ENCODE measurements around the gene NFIB. TPM values are rescaled to one million over a fixed set of nuclear protein-coding genes. Genes with fewer than 3 reads are reported as not detected.

Gene NFIB
- total RNA-seq, 2 experiments from 2014 or later = 13.7 to 25.1 TPM

GRCh38 chr9:14272927-14273528 lies 40.9 kb downstream of the NFIB start:
- no peak overlapping the region for H2AFZ ChIP-seq (ENCODE audit: low read length)
- 0 out of 2 replicates have a peak, but pooled peaks cover 6% of the 10 kb centered on the region for H4K20me1 ChIP-seq (ENCODE audit: insufficient read depth, low read length)
- H3K36me3 ChIP-seq (ENCODE audit: insufficient read depth, low read length) = no peaks in the 10 kb centered on the region
- no peak for DNase-seq (ENCODE audit: low spot score)
- no peak overlapping the region for H3K4me3 ChIP-seq (ENCODE audit: low read depth, low read length, poor library complexity, severe bottlenecking)
- ChIA-PET CTCF (ENCODE audit: unreplicated experiment) (no interaction called here), POLR2A (no interaction called here)
- H3K4me2 ChIP-seq (ENCODE audit: low read length) = no peak overlapping the region
- intact Hi-C loops (cut with micrococcal nuclease; ENCODE audit: unreplicated experiment) = no loop called here
- H3K27ac ChIP-seq (ENCODE audit: low read depth, low read length, poor library complexity, severe bottlenecking) = no peak overlapping the region
- no TSS peak for BruUV-seq (replicated peaks)
- H3K9me3 ChIP-seq (ENCODE audit: low read length) = no peaks in the 10 kb centered on the region
- peaks cover 24% of the 10 kb centered on the region for H3K4me1 ChIP-seq (ENCODE audit: insufficient read depth, low read length, poor library complexity, severe bottlenecking)
- TF ChIP-seq EZH2phosphoT487 (IDR thresholded peaks at IDR 0.05; ENCODE audit: borderline replicate concordance, low read depth, low read length) (no peak), CTCF (conservative IDR thresholded peaks at IDR 0.05; ENCODE audit: low read length) (no peak)
- no peaks in the 10 kb centered on the region for H3K9me2 ChIP-seq (ENCODE audit: insufficient read depth, low read length)
- H3K79me2 ChIP-seq (ENCODE audit: insufficient read depth, low read depth, low read length) = no peaks in the 10 kb centered on the region

GRCh38 chr9:14271093-14271673 lies 42.8 kb downstream of the NFIB start:
- H4K20me1 ChIP-seq (ENCODE audit: insufficient read depth, low read length) = 0 out of 2 replicates have a peak, but pooled peaks cover 6% of the 10 kb centered on the region
- no peaks in the 10 kb centered on the region for H3K79me2 ChIP-seq (ENCODE audit: insufficient read depth, low read depth, low read length)
- no peak overlapping the region for H2AFZ ChIP-seq (ENCODE audit: low read length)
- DNase-seq (ENCODE audit: low spot score) = no peak
- H3K27ac ChIP-seq (ENCODE audit: low read depth, low read length, poor library complexity, severe bottlenecking) = no peak overlapping the region
- BruUV-seq (replicated peaks) = no TSS peak
- no peak overlapping the region for H3K4me2 ChIP-seq (ENCODE audit: low read length)
- H3K9me2 ChIP-seq (ENCODE audit: insufficient read depth, low read length) = no peaks in the 10 kb centered on the region
- peaks cover 16% of the 10 kb centered on the region for H3K4me1 ChIP-seq (ENCODE audit: insufficient read depth, low read length, poor library complexity, severe bottlenecking)
- POLR2A ChIA-PET = interaction anchor here (0.6 kb wide), 1 partner anchor 65 kb away, joined by 7 read pairs; no protein-coding TSS in a partner anchor
- H3K4me3 ChIP-seq (ENCODE audit: low read depth, low read length, poor library complexity, severe bottlenecking) = no peak overlapping the region
- CTCF ChIA-PET (ENCODE audit: unreplicated experiment) = no interaction called here
- no peak for TF ChIP-seq EZH2phosphoT487 (IDR thresholded peaks at IDR 0.05; ENCODE audit: borderline replicate concordance, low read depth, low read length)
- no peak for TF ChIP-seq CTCF (conservative IDR thresholded peaks at IDR 0.05; ENCODE audit: low read length)
- no peaks in the 10 kb centered on the region for H3K9me3 ChIP-seq (ENCODE audit: low read length)
- no peaks in the 10 kb centered on the region for H3K36me3 ChIP-seq (ENCODE audit: insufficient read depth, low read length)
- intact Hi-C loops (cut with micrococcal nuclease; ENCODE audit: unreplicated experiment) = no loop called here
